ENCODE results near the gene DYDC1. TPM values are rescaled to one million over a fixed set of nuclear protein-coding genes. Genes with fewer than 3 reads are reported as not detected.
"Not testable (repeated sequence)": the region's sequence is repeated elsewhere in the genome, so short reads cannot be mapped to it uniquely, and the experiment has no call there.

The DYDC1 gene
- polyA plus RNA-seq, 1 of the 3 experiments (the other 2 are of a cell fraction) = not detected

GRCh38 chr10:80359644-80360043, 3.1 kb upstream of the DYDC1 start:
- Histone ChIP-seq H3K27me3 (ENCODE audit: insufficient read depth) (no peaks in the 10 kb centered on the region), H3F3A (replicated peaks; ENCODE audit: insufficient read depth) (no peaks in the 10 kb centered on the region), H4K20me1 (ENCODE audit: insufficient read depth) (no peaks in the 10 kb centered on the region), H3K9me3 (no peaks in the 10 kb centered on the region), H3K4me1 (ENCODE audit: control insufficient read depth in 1 of 2, insufficient read depth in 2 of 2, low read depth in 1 of 2, low read length in 1 of 2) (peaks cover 0 to 5% of the 10 kb centered on the region in 2 experiments; a peak in 1 of 4 replicates), H3K79me2 (ENCODE audit: insufficient read depth) (no peaks in the 10 kb centered on the region), H3K9ac (no peak overlapping the region), H3K4me2 (no peak overlapping the region), H2AFZ (ENCODE audit: low read depth) (no peak overlapping the region), H3K27ac (ENCODE audit: low read depth in 2 of 2, low read length in 1 of 2) (no peak overlapping the region), H3K9me2 (no peaks in the 10 kb centered on the region), H3K36me3 (replicated peaks in 1 of 2; ENCODE audit: control insufficient read depth in 1 of 2, insufficient read depth in 2 of 2, low read length in 1 of 2) (no peaks in the 10 kb centered on the region), H3K4me3 (ENCODE audit: low read depth in 2 of 2, low read length in 1 of 2) (no peak overlapping the region)
- no peak for TF ChIP-seq NRF1 (IDR thresholded peaks at IDR 0.05; ENCODE audit: low read depth, low read length)
- TF ChIP-seq USF1 (IDR thresholded peaks at IDR 0.05; ENCODE audit: borderline replicate concordance, low read depth) = no peak
- no peak for TF ChIP-seq IRF3 (IDR thresholded peaks at IDR 0.05; ENCODE audit: low read depth, low read length)
- no peak for TF ChIP-seq TAF1 (IDR thresholded peaks at IDR 0.05; ENCODE audit: borderline replicate concordance, low read depth, low read length)
- no peak for TF ChIP-seq EZH2phosphoT487 (IDR thresholded peaks at IDR 0.05; ENCODE audit: borderline replicate concordance, low read depth)
- no peak for TF ChIP-seq GATA2 (CRISPR knock-in tag; IDR thresholded peaks at IDR 0.05)
- TF ChIP-seq YY1 (IDR thresholded peaks at IDR 0.05; ENCODE audit: low read depth) = no peak
- no peak for TF ChIP-seq FOXM1 (IDR thresholded peaks at IDR 0.05; ENCODE audit: low read depth)
- no peak for TF ChIP-seq TCF12 (IDR thresholded peaks at IDR 0.05)
- TF ChIP-seq SMC3 (IDR thresholded peaks at IDR 0.05; ENCODE audit: low read depth, low read length) = no peak
- no peak for TF ChIP-seq EP300 (IDR thresholded peaks at IDR 0.05; ENCODE audit: borderline replicate concordance in 1 of 2, low read depth in 1 of 2, low read length in 1 of 2)
- TF ChIP-seq NFIC (IDR thresholded peaks at IDR 0.05; ENCODE audit: borderline replicate concordance) = no peak
- TF ChIP-seq RXRA (IDR thresholded peaks at IDR 0.05; ENCODE audit: borderline replicate concordance, low read depth) = no peak
- TF ChIP-seq RCOR1 (IDR thresholded peaks at IDR 0.05; ENCODE audit: low read length) = no peak
- DNase-seq = no peak
- ChIA-PET CTCF (interaction anchor here (0.6 to 1.1 kb wide), 3 partner anchors 12 to 273 kb away, joined by 3 read pairs; no protein-coding TSS in a partner anchor), POLR2A (no interaction called here)
- 96% methylated on average over 5 of the region's 22 CpGs for WGBS (ENCODE audit: low lambda C conversion rate)

- POLR2A ChIA-PET; H3K4me3 ChIP-seq (ENCODE audit: low read depth in 2 of 2, low read length in 1 of 2); H2AFZ ChIP-seq (ENCODE audit: low read depth); H3K9me2 ChIP-seq; H3K36me3 ChIP-seq (replicated peaks in 1 of 2; ENCODE audit: control insufficient read depth in 1 of 2, insufficient read depth in 2 of 2, low read length in 1 of 2); H3K27ac ChIP-seq (ENCODE audit: low read depth in 2 of 2, low read length in 1 of 2); DNase-seq; H3K9me3 ChIP-seq; H3K79me2 ChIP-seq (ENCODE audit: insufficient read depth); H3K4me2 ChIP-seq; H4K20me1 ChIP-seq (ENCODE audit: insufficient read depth); H3F3A ChIP-seq (replicated peaks; ENCODE audit: insufficient read depth); H3K27me3 ChIP-seq (ENCODE audit: insufficient read depth); H3K9ac ChIP-seq; H3K4me1 ChIP-seq (ENCODE audit: control insufficient read depth in 1 of 2, insufficient read depth in 2 of 2, low read depth in 1 of 2, low read length in 1 of 2): not testable (repeated sequence)
- 45% methylated on average over 2 of the region's 2 CpGs for WGBS (ENCODE audit: low lambda C conversion rate)
- CTCF ChIA-PET = interaction anchor here (0.6 to 0.9 kb wide), 2 partner anchors 19 to 274 kb away, joined by 3 read pairs; no protein-coding TSS in a partner anchor
Measured at GRCh38 chr10:80358925-80359324, 2.4 kb upstream of the DYDC1 start.
